ENCODE results near the gene MAP3K7CL.

Gene MAP3K7CL

GRCh38 chr21:29125979-29126378 is 4.5 kb upstream of the MAP3K7CL start:
- TF ChIP-seq CTCF (IDR thresholded peaks at IDR 0.05; ENCODE audit: low read depth, low read length): no peak
- DNase-seq (ENCODE audit: low read depth, low spot score): no peak
- in situ Hi-C loops (cut with HindIII; ENCODE audit: low sequenced_read_pairs): no loop called here
- H3K4me3 ChIP-seq (ENCODE audit: low read depth, low read length): no peak overlapping the region

- DNase-seq (ENCODE audit: low read depth, low spot score): no peak
- TF ChIP-seq CTCF (IDR thresholded peaks at IDR 0.05; ENCODE audit: low read depth, low read length): no peak
- H3K4me3 ChIP-seq (ENCODE audit: low read depth, low read length): no peak overlapping the region
- in situ Hi-C loops (cut with HindIII; ENCODE audit: low sequenced_read_pairs): no loop called here
These were observed 2.8 kb downstream of the MAP3K7CL start for GRCh38 chr21:29133241-29133640.

GRCh38 chr21:29133796-29134195 is 3.4 kb downstream of the MAP3K7CL start:
- no peak overlapping the region for H3K4me3 ChIP-seq (ENCODE audit: low read depth, low read length)
- DNase-seq (ENCODE audit: low read depth, low spot score): no peak
- in situ Hi-C loops (cut with HindIII; ENCODE audit: low sequenced_read_pairs): no loop called here
- no peak for TF ChIP-seq CTCF (IDR thresholded peaks at IDR 0.05; ENCODE audit: low read depth, low read length)

GRCh38 chr21:29135481-29135880 is 5.0 kb downstream of the MAP3K7CL start:
- no peak for TF ChIP-seq CTCF (IDR thresholded peaks at IDR 0.05; ENCODE audit: low read depth, low read length)
- in situ Hi-C loops (cut with HindIII; ENCODE audit: low sequenced_read_pairs): no loop called here
- H3K4me3 ChIP-seq (ENCODE audit: low read depth, low read length): no peak overlapping the region
- no peak for DNase-seq (ENCODE audit: low read depth, low spot score)

GRCh38 chr21:29136033-29136432 is 5.6 kb downstream of the MAP3K7CL start:
- in situ Hi-C loops (cut with HindIII; ENCODE audit: low sequenced_read_pairs): no loop called here
- DNase-seq (ENCODE audit: low read depth, low spot score): no peak
- no peak for TF ChIP-seq CTCF (IDR thresholded peaks at IDR 0.05; ENCODE audit: low read depth, low read length)
- no peak overlapping the region for H3K4me3 ChIP-seq (ENCODE audit: low read depth, low read length)

- H3K4me3 ChIP-seq (ENCODE audit: low read depth, low read length): no peak overlapping the region
- DNase-seq (ENCODE audit: low read depth, low spot score): no peak
- no peak for TF ChIP-seq CTCF (IDR thresholded peaks at IDR 0.05; ENCODE audit: low read depth, low read length)
- in situ Hi-C loops (cut with HindIII; ENCODE audit: low sequenced_read_pairs): no loop called here
These were observed 14.4 kb downstream of the MAP3K7CL start for GRCh38 chr21:29144736-29145353.
